ENCODE data around the gene DLG2. TPM values are rescaled to one million over a fixed set of nuclear protein-coding genes. Genes with fewer than 3 reads are reported as not detected.

DLG2 gene
- total and polyA plus RNA-seq, 2 donors: 3.4 to 42.4 TPM

DNA sequence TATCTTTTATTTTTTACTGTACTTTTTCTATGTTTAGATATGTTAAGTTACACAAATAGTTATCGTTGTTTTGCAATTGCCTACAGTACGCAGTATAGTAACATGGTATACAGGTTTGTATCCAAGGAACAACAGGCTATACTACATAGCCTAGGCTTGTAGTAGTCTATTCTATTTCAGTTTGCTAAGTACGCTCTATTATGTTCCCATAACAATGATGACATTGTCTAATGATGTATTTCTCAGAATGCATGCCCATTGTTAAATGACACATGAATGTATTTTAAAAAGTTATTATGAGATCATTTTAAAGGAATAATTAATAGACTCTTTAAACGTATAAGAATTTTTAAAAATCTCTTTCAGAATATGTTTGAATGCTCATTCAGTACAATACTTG, 1644.3 kb downstream of the DLG2 start:
- WGBS: 91% methylated on average over 4 of the region's 4 CpGs
- Histone ChIP-seq H3K4me3 (ENCODE audit: low read depth, low read length) (no peak overlapping the region), H3K4me1 (ENCODE audit: insufficient read depth) (no peaks in the 10 kb centered on the region), H3K36me3 (ENCODE audit: insufficient read depth) (no peaks in the 10 kb centered on the region), H3K27ac (ENCODE audit: low read depth) (no peak overlapping the region)
- DNase-seq (ENCODE audit: extremely low spot score): no peak

DNA sequence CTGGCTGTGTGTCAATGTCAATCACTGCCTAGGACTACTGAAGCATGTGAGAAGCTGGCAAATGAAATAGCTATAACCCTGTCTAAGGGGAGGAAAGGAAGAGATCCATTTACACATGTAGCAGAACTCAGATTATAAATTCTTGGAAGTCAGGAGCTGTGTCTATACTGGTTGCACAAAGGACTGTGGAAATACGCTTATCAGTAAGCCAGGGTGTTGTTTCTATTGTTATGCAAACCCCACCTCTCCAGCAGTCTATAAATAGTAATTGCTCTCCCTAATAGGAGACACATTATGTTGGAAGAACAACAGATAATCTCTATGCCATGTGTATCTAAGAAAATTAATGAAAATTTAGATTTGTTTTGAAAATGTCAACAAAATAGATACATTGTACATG, 1647.6 kb downstream of the DLG2 start:
- DNase-seq (ENCODE audit: extremely low spot score): no peak
- Histone ChIP-seq H3K4me1 (ENCODE audit: insufficient read depth) (no peaks in the 10 kb centered on the region), H3K36me3 (ENCODE audit: insufficient read depth) (no peaks in the 10 kb centered on the region), H3K27ac (ENCODE audit: low read depth) (no peak overlapping the region), H3K4me3 (ENCODE audit: low read depth, low read length) (no peak overlapping the region)
- 89% methylated on average over 1 of the region's 1 CpG for WGBS

DNA sequence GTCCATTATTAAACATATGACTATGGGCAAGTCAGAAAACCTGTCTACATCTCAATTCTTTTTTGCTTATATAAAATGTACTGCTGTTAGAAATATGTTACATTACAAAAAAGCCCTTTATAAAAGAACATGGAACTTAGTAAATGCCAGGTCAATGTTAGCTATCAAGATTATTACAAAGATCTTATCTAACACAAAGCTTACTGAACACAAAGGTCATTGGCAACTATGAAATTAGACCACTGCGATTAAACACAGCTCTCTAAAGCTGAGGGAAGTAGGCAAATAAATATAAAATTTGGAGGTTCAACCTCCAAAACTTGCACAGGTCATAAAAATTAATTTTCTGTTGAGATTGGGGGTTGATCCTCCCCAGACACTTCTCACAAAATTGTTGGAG, 1648.2 kb downstream of the DLG2 start:
- 60% methylated on average over 1 of the region's 1 CpG for WGBS
- no peak overlapping the region for H3K27ac ChIP-seq (ENCODE audit: low read depth)
- H3K36me3 ChIP-seq (ENCODE audit: insufficient read depth): no peaks in the 10 kb centered on the region
- no peak for DNase-seq (ENCODE audit: extremely low spot score)
- no peaks in the 10 kb centered on the region for H3K4me1 ChIP-seq (ENCODE audit: insufficient read depth)
- no peak overlapping the region for H3K4me3 ChIP-seq (ENCODE audit: low read depth, low read length)

DNA sequence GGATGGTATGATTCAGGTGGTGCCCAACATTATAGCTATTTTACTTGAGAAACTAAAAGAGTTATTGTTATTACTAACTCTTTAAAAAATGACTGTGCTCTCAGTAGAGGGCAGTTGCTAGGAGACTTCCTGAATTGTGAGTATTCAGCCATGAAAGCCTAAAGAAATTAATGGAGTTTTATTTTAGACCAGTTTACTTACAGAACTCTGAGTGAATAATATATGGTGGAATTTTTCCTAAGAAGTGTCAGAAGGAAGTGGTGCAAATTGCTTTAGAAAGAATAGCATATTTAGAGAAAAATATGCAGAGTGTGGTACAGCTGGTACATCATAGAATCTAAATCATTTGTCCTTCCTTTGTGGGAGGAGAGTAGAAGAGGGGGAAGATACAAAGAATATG, 1651.1 kb downstream of the DLG2 start:
- Histone ChIP-seq H3K27ac (ENCODE audit: low read depth) (no peak overlapping the region), H3K4me3 (ENCODE audit: low read depth, low read length) (no peak overlapping the region), H3K36me3 (ENCODE audit: insufficient read depth) (no peaks in the 10 kb centered on the region)

DNA sequence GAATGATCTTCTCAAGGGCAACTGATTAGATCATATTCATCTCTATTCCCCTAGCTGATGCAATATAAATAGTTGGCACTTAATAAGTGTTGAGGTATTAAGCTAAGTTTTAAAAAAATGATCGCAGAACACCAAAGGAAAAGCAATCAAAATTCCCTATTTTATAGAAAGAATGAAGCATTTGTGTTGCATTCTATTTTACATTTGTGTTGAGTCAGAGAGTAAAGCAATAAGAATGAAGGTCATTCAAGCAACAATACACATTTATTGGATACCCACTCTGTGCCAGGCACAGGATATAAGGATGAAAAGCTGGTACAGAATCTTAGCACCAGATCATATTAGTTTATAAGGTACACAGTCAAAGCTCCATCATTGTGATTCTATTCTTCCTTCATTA, 1654.6 kb downstream of the DLG2 start:
- H3K4me1 ChIP-seq (ENCODE audit: insufficient read depth): no peaks in the 10 kb centered on the region
- no peak overlapping the region for H3K27ac ChIP-seq (ENCODE audit: low read depth)
- no peak overlapping the region for H3K4me3 ChIP-seq (ENCODE audit: low read depth, low read length)
- no peaks in the 10 kb centered on the region for H3K36me3 ChIP-seq (ENCODE audit: insufficient read depth)
- DNase-seq (ENCODE audit: extremely low spot score): no peak
- 89% methylated on average over 1 of the region's 1 CpG for WGBS

More for the DNA sequence above, 1651.1 kb downstream of the DLG2 start:
- DNase-seq (ENCODE audit: extremely low spot score): no peak
- H3K4me1 ChIP-seq (ENCODE audit: insufficient read depth): no peaks in the 10 kb centered on the region

DNA sequence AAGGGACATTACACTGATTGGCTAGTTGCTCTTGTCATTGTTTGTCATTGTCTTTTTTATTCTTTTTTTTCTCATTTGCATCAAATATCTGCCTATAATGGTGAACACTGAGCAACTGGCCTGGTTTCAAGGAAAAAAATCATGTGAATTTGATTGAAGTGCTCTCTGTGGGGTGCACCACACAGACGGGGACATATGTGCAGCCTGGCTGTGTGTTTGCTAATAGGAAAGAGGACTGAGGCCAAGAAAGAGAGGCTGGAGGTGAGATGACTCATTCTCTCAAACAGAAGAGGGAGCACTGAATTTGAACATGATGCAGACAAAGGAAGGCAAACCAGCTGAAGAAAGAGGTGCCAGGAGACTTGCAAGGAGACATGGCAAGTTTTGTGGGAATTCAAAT, 1656.1 kb downstream of the DLG2 start:
- no peaks in the 10 kb centered on the region for H3K36me3 ChIP-seq (ENCODE audit: insufficient read depth)
- H3K4me1 ChIP-seq (ENCODE audit: insufficient read depth): no peaks in the 10 kb centered on the region
- no peak overlapping the region for H3K4me3 ChIP-seq (ENCODE audit: low read depth, low read length)
- no peak overlapping the region for H3K27ac ChIP-seq (ENCODE audit: low read depth)
- WGBS: 42% methylated on average over 1 of the region's 1 CpG
- DNase-seq (ENCODE audit: extremely low spot score): no peak

DNA sequence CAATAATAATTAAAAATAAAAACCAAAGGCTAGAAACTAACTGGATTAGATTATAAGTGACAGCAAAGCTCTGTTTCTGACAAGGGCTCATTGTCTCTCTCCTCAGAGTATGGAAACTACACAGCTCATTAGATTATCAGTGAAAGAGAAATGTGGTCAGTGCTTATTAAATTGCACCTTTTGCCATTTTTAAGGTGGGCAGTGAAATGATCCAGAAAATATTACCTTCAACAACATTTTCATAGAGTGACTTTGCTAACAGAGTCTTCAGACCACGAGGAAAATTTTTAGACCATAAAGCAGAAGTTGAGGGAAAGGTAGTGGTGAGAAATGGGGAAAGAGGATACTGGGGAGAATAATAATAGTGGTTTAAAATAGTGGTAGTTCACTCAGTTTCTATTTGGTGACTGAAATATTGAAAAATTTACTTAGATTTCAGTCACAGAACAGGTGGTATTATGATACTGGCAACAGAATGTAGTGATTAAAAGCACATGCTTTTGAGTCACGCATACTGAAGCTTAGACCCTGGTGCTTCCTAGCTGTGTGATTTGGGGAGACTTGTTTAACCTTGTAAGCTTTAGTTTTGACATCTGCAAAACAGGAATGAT, 1657.0 kb downstream of the DLG2 start:
- Histone ChIP-seq H3K36me3 (ENCODE audit: insufficient read depth) (no peaks in the 10 kb centered on the region), H3K4me3 (ENCODE audit: low read depth, low read length) (no peak overlapping the region), H3K27ac (ENCODE audit: low read depth) (no peak overlapping the region), H3K4me1 (ENCODE audit: insufficient read depth) (no peaks in the 10 kb centered on the region)
- DNase-seq (ENCODE audit: extremely low spot score): no peak
- WGBS: 79% methylated on average over 2 of the region's 2 CpGs

DNA sequence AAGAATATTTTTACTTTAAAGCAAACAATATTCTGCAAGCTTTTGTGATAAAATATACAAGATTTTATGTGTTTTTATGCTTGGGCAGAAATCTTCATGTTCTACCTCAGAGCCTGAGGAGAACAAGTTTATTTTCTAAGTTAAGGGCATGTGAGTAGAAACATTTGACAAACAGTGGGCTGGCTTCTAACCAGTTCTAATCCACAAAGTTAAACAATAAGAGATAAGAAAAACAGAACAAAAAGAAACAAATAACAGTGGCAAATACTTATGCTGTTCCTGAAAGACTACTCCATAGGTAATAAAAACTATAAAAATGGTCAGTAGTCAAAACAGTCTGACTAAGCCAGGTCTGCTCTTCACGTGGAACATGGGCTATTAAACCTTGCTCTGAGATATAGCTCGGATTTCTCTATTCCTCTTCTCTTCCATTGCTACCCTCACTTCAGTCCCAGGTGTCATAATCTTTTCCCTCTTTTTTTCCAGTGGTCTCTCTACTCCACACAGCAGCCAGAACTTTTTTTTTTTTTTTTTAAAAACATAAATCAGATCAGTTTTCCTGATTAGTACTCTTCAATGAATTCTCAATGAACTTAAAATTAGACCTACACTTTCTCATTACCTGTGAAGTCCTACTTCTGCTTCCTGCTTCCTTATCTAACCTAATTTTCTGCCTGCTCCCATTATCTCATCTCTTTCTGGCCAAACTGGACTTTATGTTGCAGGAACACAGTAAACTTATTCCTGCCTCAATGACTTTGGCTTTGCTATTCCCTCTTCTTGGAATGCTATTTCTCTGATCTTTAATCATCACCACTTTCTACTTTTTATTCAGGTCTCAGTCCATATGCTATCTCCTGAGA, 1669.9 kb downstream of the DLG2 start:
- H3K4me3 ChIP-seq (ENCODE audit: low read depth, low read length): no peak overlapping the region
- WGBS: 22% methylated on average over 2 of the region's 2 CpGs
- no peak for DNase-seq (ENCODE audit: extremely low spot score)
- no peaks in the 10 kb centered on the region for H3K36me3 ChIP-seq (ENCODE audit: insufficient read depth)
- H3K4me1 ChIP-seq (ENCODE audit: insufficient read depth): no peaks in the 10 kb centered on the region
- H3K27ac ChIP-seq (ENCODE audit: low read depth): no peak overlapping the region

DNA sequence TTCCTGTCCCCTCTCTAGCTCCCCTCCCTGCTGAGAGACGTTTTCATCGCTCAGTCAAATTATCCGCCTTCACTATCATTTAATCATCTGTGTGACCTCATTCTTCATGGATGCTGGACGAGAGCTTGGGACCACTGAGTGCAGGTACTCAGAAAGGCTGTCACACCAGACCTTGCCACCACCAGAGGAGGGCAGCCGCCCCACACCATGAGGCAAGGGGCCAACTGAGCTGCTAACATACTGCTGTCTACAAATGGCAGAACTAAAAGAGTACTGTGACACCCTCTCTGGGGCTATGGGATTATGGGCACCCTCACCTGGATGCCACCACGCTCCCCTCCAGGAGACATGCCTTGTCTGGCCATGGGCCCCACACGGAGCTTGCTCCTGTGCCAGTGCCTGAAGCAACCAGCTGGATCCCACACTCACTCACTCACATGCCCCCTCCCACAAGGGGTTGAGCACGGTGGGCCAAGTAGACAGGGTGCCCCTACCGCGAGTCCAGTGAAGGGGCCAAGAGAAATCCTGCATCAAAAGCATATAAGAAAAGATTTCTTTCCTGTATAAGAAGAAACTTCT, 1670.9 kb downstream of the DLG2 start:
- WGBS: 94% methylated on average over 10 of the region's 10 CpGs
- no peaks in the 10 kb centered on the region for H3K4me1 ChIP-seq (ENCODE audit: insufficient read depth)
- no peaks in the 10 kb centered on the region for H3K36me3 ChIP-seq (ENCODE audit: insufficient read depth)
- H3K4me3 ChIP-seq (ENCODE audit: low read depth, low read length): no peak overlapping the region
- H3K27ac ChIP-seq (ENCODE audit: low read depth): no peak overlapping the region
- no peak for DNase-seq (ENCODE audit: extremely low spot score)

DNA sequence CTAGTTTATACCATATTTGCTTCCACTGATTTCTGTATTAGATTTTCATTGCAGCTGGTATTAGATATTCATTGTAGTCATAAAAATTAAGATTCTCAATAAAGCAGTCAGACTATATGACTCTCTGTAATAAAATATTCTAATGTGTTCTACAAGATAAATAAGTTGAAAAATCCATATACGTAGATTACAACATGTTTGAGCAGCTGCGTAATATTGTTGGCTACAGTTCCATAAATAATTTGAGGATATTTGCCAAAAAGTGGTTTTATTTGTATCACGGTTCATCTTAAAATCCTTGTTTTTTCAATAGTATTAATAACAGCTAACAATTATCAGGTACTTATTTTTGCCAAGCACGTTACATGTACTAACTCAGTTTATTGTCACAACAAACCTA, 1672.4 kb downstream of the DLG2 start:
- H3K4me1 ChIP-seq (ENCODE audit: insufficient read depth): no peaks in the 10 kb centered on the region
- H3K36me3 ChIP-seq (ENCODE audit: insufficient read depth): no peaks in the 10 kb centered on the region
- 63% methylated on average over 4 of the region's 4 CpGs for WGBS
- no peak for DNase-seq (ENCODE audit: extremely low spot score)
- no peak overlapping the region for H3K4me3 ChIP-seq (ENCODE audit: low read depth, low read length)
- H3K27ac ChIP-seq (ENCODE audit: low read depth): no peak overlapping the region

DNA sequence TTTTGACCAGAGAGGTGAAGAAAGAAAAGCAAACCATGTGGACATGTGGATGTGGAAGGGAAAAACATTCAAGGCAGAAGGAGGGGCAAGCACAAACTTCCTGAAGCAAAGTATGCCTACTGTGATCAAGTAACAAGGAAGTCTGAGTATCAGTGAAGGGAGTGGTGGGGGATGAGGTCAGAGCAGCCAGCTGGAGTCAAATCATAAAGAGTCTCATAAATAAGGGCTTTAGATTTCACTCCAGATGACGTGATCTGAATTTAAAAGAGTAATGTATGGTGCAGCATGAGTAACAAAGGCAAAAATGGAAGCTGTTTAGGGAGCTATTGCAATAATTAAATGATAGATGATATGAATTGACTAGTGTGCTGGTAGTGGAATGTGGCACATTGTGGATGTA, 1675.6 kb downstream of the DLG2 start:
- Histone ChIP-seq H3K36me3 (ENCODE audit: insufficient read depth) (no peaks in the 10 kb centered on the region), H3K27ac (ENCODE audit: low read depth) (no peak overlapping the region), H3K4me3 (ENCODE audit: low read depth, low read length) (no peak overlapping the region), H3K4me1 (ENCODE audit: insufficient read depth) (no peaks in the 10 kb centered on the region)
- no peak for DNase-seq (ENCODE audit: extremely low spot score)
- 24% methylated on average over 1 of the region's 1 CpG for WGBS

DNA sequence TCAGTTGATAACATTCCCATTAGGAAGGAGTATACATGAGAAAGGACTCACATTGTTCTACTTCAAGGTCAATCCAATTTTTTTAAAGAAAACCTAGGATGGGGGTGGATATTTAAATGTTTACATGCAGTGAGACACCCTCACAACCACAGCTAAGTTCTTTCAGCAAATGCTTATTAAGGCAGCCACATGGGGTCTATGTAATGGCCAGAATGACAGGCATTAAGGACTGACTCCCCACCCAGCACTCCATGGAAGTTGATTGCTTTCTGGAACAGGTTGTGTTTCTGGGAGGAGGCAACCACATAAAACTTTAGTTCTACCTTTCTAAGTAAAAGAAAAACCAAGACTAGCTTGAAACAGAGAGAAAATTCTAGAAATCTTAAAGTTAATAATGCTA, 1678.9 kb downstream of the DLG2 start:
- H3K4me3 ChIP-seq (ENCODE audit: low read depth, low read length): no peak overlapping the region
- H3K27ac ChIP-seq (ENCODE audit: low read depth): no peak overlapping the region
- no peaks in the 10 kb centered on the region for H3K4me1 ChIP-seq (ENCODE audit: insufficient read depth)
- no peak for DNase-seq (ENCODE audit: extremely low spot score)
- no peaks in the 10 kb centered on the region for H3K36me3 ChIP-seq (ENCODE audit: insufficient read depth)

DNA sequence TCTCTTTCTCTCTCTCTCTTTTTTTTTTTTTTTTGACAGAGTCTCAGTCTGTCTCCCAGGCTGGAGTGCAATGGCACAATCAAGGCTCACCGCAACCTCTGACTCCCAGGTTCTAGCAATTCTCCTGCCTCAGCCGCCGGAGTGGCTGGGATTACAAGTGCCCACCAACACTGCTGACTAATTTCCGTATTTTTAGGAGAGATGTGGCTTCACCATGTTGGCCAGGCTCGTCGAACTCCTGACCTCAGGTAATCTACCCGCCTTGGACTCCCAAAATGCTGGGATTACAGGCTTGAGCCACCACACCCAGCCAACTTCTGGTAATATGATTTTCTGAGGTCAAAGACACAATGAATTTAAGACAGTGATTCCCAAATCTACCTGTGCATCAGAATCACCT, 1681.2 kb downstream of the DLG2 start:
- no peaks in the 10 kb centered on the region for H3K4me1 ChIP-seq (ENCODE audit: insufficient read depth)
- 94% methylated on average over 7 of the region's 7 CpGs for WGBS
- DNase-seq (ENCODE audit: extremely low spot score): no peak
- no peak overlapping the region for H3K27ac ChIP-seq (ENCODE audit: low read depth)
- no peak overlapping the region for H3K4me3 ChIP-seq (ENCODE audit: low read depth, low read length)
- no peaks in the 10 kb centered on the region for H3K36me3 ChIP-seq (ENCODE audit: insufficient read depth)

DNA sequence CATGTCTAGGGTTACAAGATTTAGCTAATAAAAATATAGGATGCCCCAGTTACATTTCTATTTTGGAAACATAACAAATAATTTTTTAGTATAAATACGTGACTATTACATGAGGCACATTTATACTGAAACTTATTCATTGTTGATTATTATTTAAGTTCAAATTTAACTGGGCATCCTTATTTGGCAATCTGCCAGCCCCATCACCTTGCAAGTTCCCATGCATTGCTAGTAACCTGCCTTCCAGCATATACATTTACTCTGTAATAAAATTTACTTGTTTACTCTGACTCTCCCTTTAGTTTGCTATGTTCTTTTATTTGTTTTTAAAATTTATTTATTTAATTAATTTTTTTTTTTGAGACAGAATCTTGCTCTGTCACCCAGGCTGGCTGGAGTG, 1686.1 kb downstream of the DLG2 start:
- DNase-seq (ENCODE audit: extremely low spot score): no peak
- Histone ChIP-seq H3K4me3 (ENCODE audit: low read depth, low read length) (no peak overlapping the region), H3K4me1 (ENCODE audit: insufficient read depth) (no peaks in the 10 kb centered on the region), H3K36me3 (ENCODE audit: insufficient read depth) (no peaks in the 10 kb centered on the region), H3K27ac (ENCODE audit: low read depth) (no peak overlapping the region)
- WGBS: 87% methylated on average over 1 of the region's 1 CpG
